Fibroblast of peridontal ligament (primary cell): ENCODE results near the gene JAKMIP1.

Source experiments
- DNase-seq: peaks from one replicate; pipeline ENCODE4 v3.0.0-alpha.2; 2010; ENCODE audit errors: extremely low read depth

Gene JAKMIP1

GRCh38 chr4:5992171-5992827 lies 208.1 kb downstream of the JAKMIP1 start:
- no peak for DNase-seq

GRCh38 chr4:5991405-5991804 lies 208.9 kb downstream of the JAKMIP1 start:
- no peak for DNase-seq

GRCh38 chr4:5990446-5991160 lies 209.7 kb downstream of the JAKMIP1 start:
- DNase-seq: no peak

- no peak for DNase-seq
Measured at GRCh38 chr4:5989236-5990225, 210.8 kb downstream of the JAKMIP1 start.

GRCh38 chr4:5988086-5988845 lies 212.1 kb downstream of the JAKMIP1 start:
- DNase-seq: no peak

DNA sequence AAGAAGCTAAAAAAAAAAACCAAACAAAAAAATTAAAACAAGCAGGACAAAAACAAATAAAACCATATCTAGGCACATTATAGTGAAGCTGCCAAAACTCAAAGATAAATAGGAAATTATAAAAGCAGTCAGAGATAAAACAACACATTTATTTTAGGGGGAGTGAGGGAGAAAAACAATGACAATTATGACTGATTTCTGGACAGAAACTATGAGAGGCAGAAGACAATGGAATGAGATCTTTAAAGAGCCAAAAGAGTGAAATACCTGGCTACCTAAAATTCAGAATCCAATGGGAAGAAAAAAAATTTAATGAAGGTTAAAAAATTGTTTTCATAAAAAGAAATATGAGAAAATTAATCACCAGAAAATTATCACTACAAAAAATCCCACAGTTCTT lies 215.5 kb downstream of the JAKMIP1 start:
- DNase-seq: no peak

DNA sequence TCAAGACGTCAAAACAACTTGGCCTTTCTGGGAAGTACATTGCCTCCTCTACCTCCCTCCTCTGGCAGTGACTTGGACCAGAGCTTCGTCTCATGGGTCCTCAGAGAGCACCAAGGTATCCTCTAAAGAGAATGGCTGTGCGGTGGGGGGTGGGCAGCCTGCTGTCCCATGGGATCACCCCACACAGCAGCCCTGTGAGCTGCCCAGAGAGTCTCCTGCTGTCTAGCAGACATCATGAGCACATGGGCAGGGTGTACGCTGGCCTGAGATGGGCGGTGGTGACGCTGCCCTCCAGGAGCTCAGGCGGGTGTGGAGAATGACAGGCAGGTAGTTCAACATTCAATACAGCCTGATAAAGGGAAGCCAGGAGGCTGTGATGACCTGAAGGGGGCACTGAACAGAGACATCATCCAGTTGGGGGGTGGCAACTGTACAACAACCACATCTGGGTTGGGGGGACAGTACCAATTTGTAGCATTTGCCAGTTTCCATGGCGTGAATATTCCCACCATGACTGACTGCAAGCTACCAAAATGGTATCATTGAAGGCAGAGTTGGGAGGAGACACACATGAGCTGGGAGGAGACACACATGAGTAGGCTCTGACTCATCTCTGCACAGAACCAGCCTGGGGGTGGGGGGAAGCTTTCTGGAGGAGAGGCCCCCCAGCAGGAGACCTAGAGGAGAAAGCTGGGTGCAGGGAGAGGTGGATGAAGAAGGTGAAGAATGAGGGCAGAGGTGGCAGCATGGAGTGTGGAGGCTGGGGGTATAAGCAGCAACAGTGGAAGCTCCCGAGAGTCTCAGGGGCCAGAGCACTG lies 218.0 kb downstream of the JAKMIP1 start:
- DNase-seq: no peak

- DNase-seq: no peak
Measured at GRCh38 chr4:5980436-5981155, 219.8 kb downstream of the JAKMIP1 start.

GRCh38 chr4:5979981-5980380 lies 220.4 kb downstream of the JAKMIP1 start:
- no peak for DNase-seq

- no peak for DNase-seq
Measured at GRCh38 chr4:5976921-5977320, 223.4 kb downstream of the JAKMIP1 start.

DNA sequence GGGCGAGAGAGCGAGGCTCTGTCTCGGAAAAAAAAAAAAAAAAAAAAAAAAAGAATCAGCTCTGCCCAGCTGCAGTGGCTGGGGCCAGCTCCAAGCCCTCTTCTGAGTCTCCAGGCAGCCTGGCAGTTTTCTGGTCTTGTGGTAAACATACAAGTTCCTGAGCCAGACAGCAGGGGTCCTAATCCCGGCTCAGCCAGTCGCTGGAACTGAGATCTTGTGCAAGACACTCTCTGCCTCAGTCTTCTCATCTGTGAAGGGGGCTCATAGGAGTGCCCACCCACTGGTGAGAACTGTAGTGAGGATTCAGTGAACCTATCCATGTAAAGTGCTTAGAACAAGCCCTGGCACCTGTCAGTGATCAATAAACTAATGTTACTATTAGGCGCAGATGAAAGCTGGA lies 223.9 kb downstream of the JAKMIP1 start:
- no peak for DNase-seq
